HepG2 (cell line): ENCODE measurements around the gene PDE4D.

Experiments used
- CREB1 ChIP-seq, 2 experiments: fragments of 450-650 bp in 1 of 2; IDR thresholded peaks; 2 replicates each; pipeline ENCODE4 v1.6.1; 2016 to 2017; ENCODE audit warnings: control low read depth in 1 of 2, mild to moderate bottlenecking in 1 of 2, missing compliant biosample characterization in 1 of 2, missing genetic modification characterization in 1 of 2
- EZH2 ChIP-seq: conservative IDR thresholded peaks from 2 replicates; pipeline ENCODE4 v1.6.1; 2012; ENCODE audit warnings: mild to moderate bottlenecking, low read depth, low read length, moderate library complexity
- KDM5B ChIP-seq: sonication (generic); formaldehyde crosslinking; IDR thresholded peaks from 2 replicates; pipeline ENCODE4 v1.4.0; 2020; ENCODE audit warnings: missing genetic modification reagents, mild to moderate bottlenecking, borderline replicate concordance
- RBFOX2 ChIP-seq: fragments of 200-400 bp; formaldehyde crosslinking; IDR thresholded peaks from 2 replicates; pipeline ENCODE4 v1.6.1; 2017; ENCODE audit warnings: low read depth, mild to moderate bottlenecking, low read length
- REST ChIP-seq, 2 experiments: IDR thresholded peaks; 2 replicates each; pipeline ENCODE4 v1.6.1; 2011 to 2012; ENCODE audit warnings: low read length in 2 of 2, borderline replicate concordance in 1 of 2, low read depth in 1 of 2, mild to moderate bottlenecking in 1 of 2, moderate library complexity in 1 of 2
- SETDB1 ChIP-seq: sonication (generic); formaldehyde crosslinking; IDR thresholded peaks from 2 replicates; pipeline ENCODE4 v1.5.1; 2020; ENCODE audit warnings: missing genetic modification reagents, mild to moderate bottlenecking, borderline replicate concordance
- ZNF17 ChIP-seq: sonication (generic); formaldehyde crosslinking; IDR thresholded peaks from 2 replicates; pipeline ENCODE4 v1.5.0; 2020; ENCODE audit warnings: mild to moderate bottlenecking, missing genetic modification reagents
- ZNF562 ChIP-seq: sonication (generic); formaldehyde crosslinking; IDR thresholded peaks from 2 replicates; pipeline ENCODE4 v1.8.0; 2022; ENCODE audit warnings: missing genetic modification reagents, borderline replicate concordance
- ZNF687 ChIP-seq: sonication (generic); formaldehyde crosslinking; IDR thresholded peaks from 2 replicates; pipeline ENCODE4 v1.5.1; 2020; ENCODE audit warnings: mild to moderate bottlenecking, missing genetic modification reagents, moderate library complexity
- ZNF766 ChIP-seq: sonication (generic); formaldehyde crosslinking; IDR thresholded peaks from 2 replicates; pipeline ENCODE4 v1.5.0; 2020; ENCODE audit warnings: missing genetic modification reagents, borderline replicate concordance
- ZNF777 ChIP-seq: sonication (generic); formaldehyde crosslinking; IDR thresholded peaks from 2 replicates; pipeline ENCODE4 v1.4.0; 2020; ENCODE audit warnings: missing genetic modification reagents
- TF ChIP-seq, protein P1 (sequence below): sonication (generic); formaldehyde crosslinking; IDR thresholded peaks from 2 replicates; pipeline ENCODE4 v1.5.0; 2020; ENCODE audit warnings: mild to moderate bottlenecking, missing genetic modification reagents, moderate library complexity

- TF ChIP-seq EZH2 (no peak), SETDB1 (CRISPR knock-in tag) (no peak), ZNF777 (CRISPR knock-in tag) (no peak), RBFOX2 (no peak), REST (IDR thresholded peaks at IDR 0.05; ENCODE audit: borderline replicate concordance in 1 of 2, low read depth in 1 of 2, low read length in 2 of 2) (no peak), KDM5B (no peak), CREB1 (IDR thresholded peaks at IDR 0.05) (no peak), CREB1 (CRISPR knock-in tag; IDR thresholded peaks at IDR 0.05) (no peak), ZNF766 (no peak), ZNF17 (CRISPR knock-in tag) (no peak), ZNF562 (CRISPR knock-in tag) (no peak), ZNF687 (CRISPR knock-in tag) (no peak)
- TF ChIP-seq, protein P1, sequence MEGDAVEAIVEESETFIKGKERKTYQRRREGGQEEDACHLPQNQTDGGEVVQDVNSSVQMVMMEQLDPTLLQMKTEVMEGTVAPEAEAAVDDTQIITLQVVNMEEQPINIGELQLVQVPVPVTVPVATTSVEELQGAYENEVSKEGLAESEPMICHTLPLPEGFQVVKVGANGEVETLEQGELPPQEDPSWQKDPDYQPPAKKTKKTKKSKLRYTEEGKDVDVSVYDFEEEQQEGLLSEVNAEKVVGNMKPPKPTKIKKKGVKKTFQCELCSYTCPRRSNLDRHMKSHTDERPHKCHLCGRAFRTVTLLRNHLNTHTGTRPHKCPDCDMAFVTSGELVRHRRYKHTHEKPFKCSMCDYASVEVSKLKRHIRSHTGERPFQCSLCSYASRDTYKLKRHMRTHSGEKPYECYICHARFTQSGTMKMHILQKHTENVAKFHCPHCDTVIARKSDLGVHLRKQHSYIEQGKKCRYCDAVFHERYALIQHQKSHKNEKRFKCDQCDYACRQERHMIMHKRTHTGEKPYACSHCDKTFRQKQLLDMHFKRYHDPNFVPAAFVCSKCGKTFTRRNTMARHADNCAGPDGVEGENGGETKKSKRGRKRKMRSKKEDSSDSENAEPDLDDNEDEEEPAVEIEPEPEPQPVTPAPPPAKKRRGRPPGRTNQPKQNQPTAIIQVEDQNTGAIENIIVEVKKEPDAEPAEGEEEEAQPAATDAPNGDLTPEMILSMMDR = no peak
Measured at GRCh38 chr5:59041355-59041754, 852.2 kb downstream of the PDE4D start.
